Measurements from ENCODE around the gene GOSR1. TPM values are rescaled to one million over a fixed set of nuclear protein-coding genes. Genes with fewer than 3 reads are reported as not detected.
A peak's percentile ranks its signal among the peaks of the same experiment; 100 is the strongest.

Gene GOSR1
- total RNA-seq, 1 experiment from 2014 or later: 58.1 TPM

DNA sequence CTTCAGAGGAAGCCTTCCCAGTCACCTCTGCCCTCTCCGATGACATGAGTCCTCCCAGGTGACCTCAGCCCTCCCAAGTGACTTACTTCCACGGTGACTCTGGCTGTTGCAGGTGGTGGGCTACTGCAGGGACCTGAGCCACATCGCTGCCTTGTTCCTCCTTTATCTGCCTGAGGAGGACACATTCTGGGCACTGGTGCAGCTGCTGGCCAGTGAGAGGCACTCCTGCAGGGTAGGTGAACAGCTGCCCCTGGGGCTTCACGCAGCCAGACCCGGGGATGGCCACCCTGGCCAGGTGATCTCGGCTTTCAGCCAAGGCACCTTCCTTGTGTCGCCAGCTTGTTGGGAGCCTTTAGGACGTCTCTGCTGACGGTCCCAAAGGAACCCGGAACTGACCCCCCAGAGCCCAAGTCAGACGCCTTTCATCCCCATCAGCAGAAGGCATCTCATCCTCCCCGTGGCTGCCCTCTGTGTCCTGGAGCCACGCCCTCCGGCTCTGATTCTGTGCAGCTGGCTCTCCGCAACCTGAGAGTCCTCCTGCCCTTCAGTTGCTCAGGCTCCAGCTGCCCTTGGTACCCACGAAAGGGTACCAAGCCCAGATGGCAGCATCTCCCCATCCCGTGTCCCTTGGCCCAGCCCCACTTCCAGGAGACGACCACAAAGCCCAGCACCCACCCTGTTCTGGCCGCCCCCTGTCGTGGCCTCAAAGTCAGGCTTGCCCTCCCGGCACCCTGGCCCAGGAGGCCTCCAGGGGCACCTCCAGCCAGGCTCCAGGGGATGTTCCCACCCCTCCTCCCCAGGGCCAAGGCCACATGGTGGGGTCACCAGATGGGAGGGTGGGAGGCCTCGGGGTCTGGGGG is 81.7 kb downstream of the GOSR1 start:
- Histone ChIP-seq H2BK120ac (ENCODE audit: low read depth, low read length, poor library complexity, severe bottlenecking) (no peak overlapping the region), H3K27me3 (ENCODE audit: insufficient read depth, low read length) (no peaks in the 10 kb centered on the region), H2AK5ac (ENCODE audit: insufficient read length, low read length) (no peak overlapping the region), H3K14ac (ENCODE audit: insufficient read depth, low read length) (no peak overlapping the region), H2BK20ac (ENCODE audit: low read depth, low read length, poor library complexity, severe bottlenecking) (no peak overlapping the region), H3K9ac (ENCODE audit: extremely low read depth, insufficient read length, low read length) (no peak overlapping the region), H3K9me3 (ENCODE audit: control insufficient read depth, low read depth, low read length) (no peaks in the 10 kb centered on the region), H3K4me1 (ENCODE audit: insufficient read depth, low read length) (no peaks in the 10 kb centered on the region), H2BK12ac (ENCODE audit: insufficient read length, low read depth, low read length) (no peak overlapping the region), H3K23me2 (ENCODE audit: insufficient read length, low read depth, low read length, poor library complexity, severe bottlenecking) (no peaks in the 10 kb centered on the region), H3K27ac (ENCODE audit: insufficient read length, low read depth, low read length) (no peak overlapping the region), H3K23ac (ENCODE audit: insufficient read length, low read depth, low read length) (no peak overlapping the region), H4K20me1 (ENCODE audit: control insufficient read depth, insufficient read depth, insufficient read length) (no peaks in the 10 kb centered on the region), H4K5ac (ENCODE audit: insufficient read length, low read depth, low read length) (no peak overlapping the region), H2BK15ac (ENCODE audit: low read depth, low read length) (no peak overlapping the region), H4K91ac (ENCODE audit: insufficient read length, low read depth, low read length) (no peak overlapping the region), H3K79me1 (ENCODE audit: insufficient read depth, low read depth, low read length, poor library complexity, severe bottlenecking) (no peaks in the 10 kb centered on the region), H3T11ph (ENCODE audit: low read length) (no peak overlapping the region), H3K4ac (ENCODE audit: low read depth, low read length) (no peak overlapping the region), H3K56ac (ENCODE audit: insufficient read length, low read depth, low read length) (no peak overlapping the region), H3K18ac (ENCODE audit: insufficient read length, low read depth, low read length) (no peak overlapping the region), H4K8ac (replicated peaks; ENCODE audit: insufficient read length, low read depth, low read length) (no peak overlapping the region), H2BK5ac (ENCODE audit: insufficient read length, low read length) (no peak overlapping the region), H3K79me2 (ENCODE audit: insufficient read depth, low read length) (no peaks in the 10 kb centered on the region), H2AFZ (ENCODE audit: low read length) (no peak overlapping the region), H3K4me2 (ENCODE audit: insufficient read depth, insufficient read length, low read length) (no peak overlapping the region)
- Mint-ChIP-seq H3K36me3 (ENCODE audit: insufficient read depth in 1 of 3, low read depth in 3 of 3) (no peaks in the 10 kb centered on the region), H3K4me3 (no peak overlapping the region), H3K4me1 (peaks cover 4 to 6% of the 10 kb centered on the region in 2 experiments; a peak in 3 of 4 replicates), H3K27ac (no peak overlapping the region), H3K27me3 (ENCODE audit: low read depth) (peaks cover 3% of the 10 kb centered on the region), H3K9me3 (no peaks in the 10 kb centered on the region)
- DNase-seq: peak; percentile 30
- TF ChIP-seq, protein P1, sequence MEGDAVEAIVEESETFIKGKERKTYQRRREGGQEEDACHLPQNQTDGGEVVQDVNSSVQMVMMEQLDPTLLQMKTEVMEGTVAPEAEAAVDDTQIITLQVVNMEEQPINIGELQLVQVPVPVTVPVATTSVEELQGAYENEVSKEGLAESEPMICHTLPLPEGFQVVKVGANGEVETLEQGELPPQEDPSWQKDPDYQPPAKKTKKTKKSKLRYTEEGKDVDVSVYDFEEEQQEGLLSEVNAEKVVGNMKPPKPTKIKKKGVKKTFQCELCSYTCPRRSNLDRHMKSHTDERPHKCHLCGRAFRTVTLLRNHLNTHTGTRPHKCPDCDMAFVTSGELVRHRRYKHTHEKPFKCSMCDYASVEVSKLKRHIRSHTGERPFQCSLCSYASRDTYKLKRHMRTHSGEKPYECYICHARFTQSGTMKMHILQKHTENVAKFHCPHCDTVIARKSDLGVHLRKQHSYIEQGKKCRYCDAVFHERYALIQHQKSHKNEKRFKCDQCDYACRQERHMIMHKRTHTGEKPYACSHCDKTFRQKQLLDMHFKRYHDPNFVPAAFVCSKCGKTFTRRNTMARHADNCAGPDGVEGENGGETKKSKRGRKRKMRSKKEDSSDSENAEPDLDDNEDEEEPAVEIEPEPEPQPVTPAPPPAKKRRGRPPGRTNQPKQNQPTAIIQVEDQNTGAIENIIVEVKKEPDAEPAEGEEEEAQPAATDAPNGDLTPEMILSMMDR (conservative IDR thresholded peaks at IDR 0.05): no peak
- no CpG with 5 or more reads among the region's 22 CpGs for WGBS (ENCODE audit: extremely low coverage, insufficient read length, low lambda C conversion rate)
